Loucy (cell line): Measurements from ENCODE around the gene POU2AF2.

Source experiments
- H2AFZ ChIP-seq: fragments of 200-600 bp; sonication (generic); 2 replicates; pipeline ENCODE4 v1.6.0; 2016; ENCODE audit warnings: antibody characterized with exemption, mild to moderate bottlenecking, low read length, moderate library complexity
- H3F3A ChIP-seq: fragments of 200-600 bp; 2 replicates; pipeline ENCODE4 v1.6.0; 2016; ENCODE audit warnings: antibody characterized with exemption, low read depth, mild to moderate bottlenecking
- H3K27me3 ChIP-seq: fragments of 200-600 bp; sonication (generic); 2 replicates; pipeline ENCODE4 v1.6.1; 2014; ENCODE audit warnings: low read length, mild to moderate bottlenecking; ENCODE audit not compliant: insufficient read depth, poor library complexity, severe bottlenecking
- H3K36me3 ChIP-seq: fragments of 200-600 bp; sonication (generic); 2 replicates; pipeline ENCODE4 v1.6.1; 2016; ENCODE audit warnings: low read length; ENCODE audit not compliant: insufficient read depth
- H3K4me1 ChIP-seq: fragments of 200-600 bp; sonication (generic); 2 replicates; pipeline ENCODE4 v1.5.1; 2014; ENCODE audit warnings: low read length, mild to moderate bottlenecking; ENCODE audit not compliant: insufficient read depth, poor library complexity, severe bottlenecking
- H3K4me2 ChIP-seq: fragments of 200-600 bp; sonication (generic); 2 replicates; pipeline ENCODE4 v1.6.0; 2014; ENCODE audit warnings: antibody characterized with exemption, low read length, low read depth, mild to moderate bottlenecking; ENCODE audit not compliant: poor library complexity, severe bottlenecking
- H3K4me3 ChIP-seq: fragments of 200-600 bp; sonication (generic); 2 replicates; pipeline ENCODE4 v1.5.1; 2014; ENCODE audit warnings: low read length, mild to moderate bottlenecking, mixed read lengths; ENCODE audit not compliant: poor library complexity, severe bottlenecking
- H3K79me2 ChIP-seq: fragments of 200-600 bp; sonication (generic); 2 replicates; pipeline ENCODE4 v1.6.1; 2014; ENCODE audit warnings: low read length; ENCODE audit not compliant: insufficient read depth
- H3K9ac ChIP-seq: fragments of 200-600 bp; sonication (generic); 2 replicates; pipeline ENCODE4 v1.6.0; 2014; ENCODE audit warnings: mild to moderate bottlenecking, low read depth, low read length, moderate library complexity; ENCODE audit not compliant: poor library complexity, severe bottlenecking
- H3K9me2 ChIP-seq: fragments of 200-600 bp; sonication (generic); replicated peaks from 2 replicates; pipeline ENCODE4 v1.6.1; 2016; ENCODE audit warnings: low read depth, low read length, mixed read lengths
- H3K9me3 ChIP-seq: fragments of 200-600 bp; sonication (generic); 2 replicates; pipeline ENCODE4 v1.6.1; 2014; ENCODE audit warnings: mild to moderate bottlenecking, antibody characterized with exemption, low read length, low read depth; ENCODE audit not compliant: insufficient read depth
- H4K20me1 ChIP-seq: fragments of 200-600 bp; sonication (generic); 2 replicates; pipeline ENCODE4 v1.6.0; 2014; ENCODE audit warnings: antibody characterized with exemption, low read length, mild to moderate bottlenecking; ENCODE audit not compliant: insufficient read depth, poor library complexity, severe bottlenecking
- EZH2phosphoT487 ChIP-seq: fragments of 200-600 bp; IDR thresholded peaks from 2 replicates; pipeline ENCODE4 v1.6.1; 2018; ENCODE audit warnings: antibody characterized with exemption, mild to moderate bottlenecking, moderate library complexity, borderline replicate concordance
- TF ChIP-seq, protein P1 (sequence below): fragments of 200-600 bp; sonication (generic); conservative IDR thresholded peaks from 2 replicates; pipeline ENCODE4 v1.5.1; 2014; ENCODE audit warnings: mild to moderate bottlenecking, antibody characterized with exemption, low read length

POU2AF2 gene

GRCh38 chr11:111302298-111302697 is 56.8 kb downstream of the POU2AF2 start:
- Histone ChIP-seq H3K4me2 (no peak overlapping the region), H3K4me1 (no peaks in the 10 kb centered on the region), H3K27me3 (no peaks in the 10 kb centered on the region), H3K9me3 (no peaks in the 10 kb centered on the region), H3K79me2 (no peaks in the 10 kb centered on the region), H3K9ac (no peak overlapping the region), H3K36me3 (no peaks in the 10 kb centered on the region), H3K4me3 (no peak overlapping the region), H4K20me1 (no peaks in the 10 kb centered on the region), H3K9me2 (no peaks in the 10 kb centered on the region), H2AFZ (no peak overlapping the region), H3F3A (no peaks in the 10 kb centered on the region)
- TF ChIP-seq, protein P1, sequence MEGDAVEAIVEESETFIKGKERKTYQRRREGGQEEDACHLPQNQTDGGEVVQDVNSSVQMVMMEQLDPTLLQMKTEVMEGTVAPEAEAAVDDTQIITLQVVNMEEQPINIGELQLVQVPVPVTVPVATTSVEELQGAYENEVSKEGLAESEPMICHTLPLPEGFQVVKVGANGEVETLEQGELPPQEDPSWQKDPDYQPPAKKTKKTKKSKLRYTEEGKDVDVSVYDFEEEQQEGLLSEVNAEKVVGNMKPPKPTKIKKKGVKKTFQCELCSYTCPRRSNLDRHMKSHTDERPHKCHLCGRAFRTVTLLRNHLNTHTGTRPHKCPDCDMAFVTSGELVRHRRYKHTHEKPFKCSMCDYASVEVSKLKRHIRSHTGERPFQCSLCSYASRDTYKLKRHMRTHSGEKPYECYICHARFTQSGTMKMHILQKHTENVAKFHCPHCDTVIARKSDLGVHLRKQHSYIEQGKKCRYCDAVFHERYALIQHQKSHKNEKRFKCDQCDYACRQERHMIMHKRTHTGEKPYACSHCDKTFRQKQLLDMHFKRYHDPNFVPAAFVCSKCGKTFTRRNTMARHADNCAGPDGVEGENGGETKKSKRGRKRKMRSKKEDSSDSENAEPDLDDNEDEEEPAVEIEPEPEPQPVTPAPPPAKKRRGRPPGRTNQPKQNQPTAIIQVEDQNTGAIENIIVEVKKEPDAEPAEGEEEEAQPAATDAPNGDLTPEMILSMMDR: no peak
- no peak for TF ChIP-seq EZH2phosphoT487

GRCh38 chr11:111303461-111303860 is 57.9 kb downstream of the POU2AF2 start:
- TF ChIP-seq, protein P1: no peak
- TF ChIP-seq EZH2phosphoT487: no peak
- Histone ChIP-seq H3K9me3 (no peaks in the 10 kb centered on the region), H3K9me2 (no peaks in the 10 kb centered on the region), H3F3A (no peaks in the 10 kb centered on the region), H3K27me3 (no peaks in the 10 kb centered on the region), H3K4me2 (no peak overlapping the region), H3K4me1 (no peaks in the 10 kb centered on the region), H3K36me3 (no peaks in the 10 kb centered on the region), H2AFZ (peak overlapping the region; percentile 5; the same call in 1 of the 2 replicates), H3K4me3 (no peak overlapping the region), H3K9ac (no peak overlapping the region), H4K20me1 (no peaks in the 10 kb centered on the region), H3K79me2 (no peaks in the 10 kb centered on the region)

- TF ChIP-seq, protein P1: no peak
- no peak for TF ChIP-seq EZH2phosphoT487
- Histone ChIP-seq H3K79me2 (no peaks in the 10 kb centered on the region), H3F3A (no peaks in the 10 kb centered on the region), H3K9ac (no peak overlapping the region), H2AFZ (no peak overlapping the region), H3K27me3 (no peaks in the 10 kb centered on the region), H3K36me3 (no peaks in the 10 kb centered on the region), H3K4me2 (no peak overlapping the region), H3K4me1 (no peaks in the 10 kb centered on the region), H3K4me3 (no peak overlapping the region), H3K9me2 (no peaks in the 10 kb centered on the region), H3K9me3 (no peaks in the 10 kb centered on the region), H4K20me1 (no peaks in the 10 kb centered on the region)
These were observed 59.8 kb downstream of the POU2AF2 start for GRCh38 chr11:111305162-111305802.
